OCI-LY1 (cell line): Measurements from ENCODE around the gene PROCR.

ENCODE experiments used
- H2AFZ ChIP-seq: fragments of 200-600 bp; sonication (generic), shearing (Covaris generic); 2 replicates; pipeline ENCODE4 v1.6.0; 2014; ENCODE audit warnings: antibody characterized with exemption, mild to moderate bottlenecking, low read length
- H3F3A ChIP-seq: fragments of 200-600 bp; sonication (generic), shearing (Covaris generic); 2 replicates; pipeline ENCODE4 v1.6.0; 2014; ENCODE audit warnings: mild to moderate bottlenecking, antibody characterized with exemption, low read length, moderate library complexity; ENCODE audit not compliant: insufficient read depth
- H3K27ac ChIP-seq: fragments of 200-600 bp; sonication (generic); 2 replicates; pipeline ENCODE4 v1.5.1; 2014; ENCODE audit warnings: low read length, mixed run types, mild to moderate bottlenecking, low read depth; ENCODE audit not compliant: poor library complexity, severe bottlenecking
- H3K27me3 ChIP-seq: fragments of 200-600 bp; sonication (generic); 2 replicates; pipeline ENCODE4 v1.6.0; 2014; ENCODE audit warnings: antibody characterized with exemption, mild to moderate bottlenecking, low read length, moderate library complexity; ENCODE audit not compliant: insufficient read depth
- H3K36me3 ChIP-seq: fragments of 200-600 bp; sonication (generic); 2 replicates; pipeline ENCODE4 v1.6.1; 2014; ENCODE audit warnings: mild to moderate bottlenecking, antibody characterized with exemption, low read length, moderate library complexity, mixed read lengths; ENCODE audit not compliant: insufficient read depth
- H3K4me1 ChIP-seq: fragments of 200-600 bp; sonication (generic); 2 replicates; pipeline ENCODE4 v1.5.1; 2014; ENCODE audit warnings: mild to moderate bottlenecking, low read length, moderate library complexity; ENCODE audit not compliant: insufficient read depth, severe bottlenecking
- H3K4me2 ChIP-seq: fragments of 200-600 bp; sonication (generic), shearing (Covaris generic); 2 replicates; pipeline ENCODE4 v1.6.1; 2014; ENCODE audit warnings: low read length
- H3K4me3 ChIP-seq: fragments of 200-600 bp; sonication (generic); 2 replicates; pipeline ENCODE4 v1.5.1; 2014; ENCODE audit warnings: low read length, low read depth, mild to moderate bottlenecking, mixed read lengths; ENCODE audit not compliant: poor library complexity, severe bottlenecking
- H3K79me2 ChIP-seq: fragments of 200-600 bp; shearing (Covaris generic); 2 replicates; pipeline ENCODE4 v1.6.1; 2016; ENCODE audit warnings: mixed run types, low read length, mixed read lengths; ENCODE audit not compliant: insufficient read depth
- H3K9ac ChIP-seq: fragments of 200-600 bp; sonication (generic), shearing (Covaris generic); 2 replicates; pipeline ENCODE4 v1.6.1; 2014; ENCODE audit warnings: mild to moderate bottlenecking, low read length, mixed read lengths
- H3K9me2 ChIP-seq: fragments of 200-600 bp; sonication (generic), shearing (Covaris generic); 2 replicates; pipeline ENCODE4 v1.6.1; 2014; ENCODE audit warnings: low read depth, mild to moderate bottlenecking, low read length, mixed read lengths
- H3K9me3 ChIP-seq: fragments of 200-600 bp; shearing (Covaris generic); 2 replicates; pipeline ENCODE4 v1.6.1; 2014; ENCODE audit warnings: low read length, mixed read lengths
- H4K20me1 ChIP-seq: fragments of 200-600 bp; sonication (generic), shearing (Covaris generic); 2 replicates; pipeline ENCODE4 v1.6.0; 2016; ENCODE audit warnings: mild to moderate bottlenecking, low read length; ENCODE audit not compliant: insufficient read depth
- CTCF ChIP-seq: fragments of 200-600 bp; sonication (generic), shearing (Covaris generic); IDR thresholded peaks from 2 replicates; pipeline ENCODE4 v1.5.1; 2017; ENCODE audit warnings: mild to moderate bottlenecking, antibody characterized with exemption, low read length, moderate library complexity, mixed read lengths
- EZH2 ChIP-seq: fragments of 200-600 bp; sonication (generic), shearing (Covaris generic); IDR thresholded peaks from 2 replicates; pipeline ENCODE4 v1.8.0; 2017; ENCODE audit warnings: borderline replicate concordance, mixed run types, mild to moderate bottlenecking, antibody characterized with exemption, low read length, moderate library complexity, mixed read lengths

Gene PROCR

DNA sequence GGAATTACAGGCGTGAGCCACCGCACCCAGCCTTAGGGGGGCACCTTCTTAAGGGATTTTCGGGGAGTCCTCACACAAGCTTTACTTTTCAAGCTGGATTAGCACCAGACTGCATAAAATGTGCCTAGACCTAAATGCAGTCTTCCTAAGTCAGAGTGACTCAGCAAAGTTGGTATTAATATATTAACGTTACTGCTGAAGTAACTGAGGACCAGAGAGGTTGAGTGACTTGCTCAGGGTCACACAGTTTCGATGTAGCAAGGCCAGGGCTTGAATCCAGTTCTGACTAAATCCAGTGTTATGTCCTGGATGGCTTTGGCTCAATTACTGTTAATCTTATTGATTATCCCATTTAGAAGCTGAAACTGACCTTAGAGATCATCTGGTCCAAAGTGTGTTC is 38.1 kb upstream of the PROCR start:
- no peak overlapping the region for H3K9ac ChIP-seq
- no peaks in the 10 kb centered on the region for H4K20me1 ChIP-seq
- H3K4me2 ChIP-seq, result no peak overlapping the region
- no peak overlapping the region for H3K4me3 ChIP-seq
- no peaks in the 10 kb centered on the region for H3F3A ChIP-seq
- no peaks in the 10 kb centered on the region for H3K9me2 ChIP-seq
- no peak for TF ChIP-seq EZH2
- TF ChIP-seq CTCF, result no peak
- H3K4me1 ChIP-seq, result no peaks in the 10 kb centered on the region
- no peaks in the 10 kb centered on the region for H3K79me2 ChIP-seq
- H2AFZ ChIP-seq, result no peak overlapping the region
- no peaks in the 10 kb centered on the region for H3K27me3 ChIP-seq
- H3K9me3 ChIP-seq, result no peaks in the 10 kb centered on the region
- H3K27ac ChIP-seq, result no peak overlapping the region
- peaks cover 33% of the 10 kb centered on the region; the same call in 1 of the 2 replicates for H3K36me3 ChIP-seq

GRCh38 chr20:35134472-35134871 is 37.4 kb upstream of the PROCR start:
- H3K27ac ChIP-seq, result no peak overlapping the region
- H2AFZ ChIP-seq, result no peak overlapping the region
- TF ChIP-seq EZH2 (no peak), CTCF (no peak)
- H3K9ac ChIP-seq, result no peak overlapping the region
- no peaks in the 10 kb centered on the region for H3K4me1 ChIP-seq
- H3K27me3 ChIP-seq, result no peaks in the 10 kb centered on the region
- H3K79me2 ChIP-seq, result no peaks in the 10 kb centered on the region
- H3K4me3 ChIP-seq, result no peak overlapping the region
- no peak overlapping the region for H3K4me2 ChIP-seq
- no peaks in the 10 kb centered on the region for H3K9me2 ChIP-seq
- H3K36me3 ChIP-seq, result peaks cover 34% of the 10 kb centered on the region; the same call in 1 of the 2 replicates
- H3K9me3 ChIP-seq, result no peaks in the 10 kb centered on the region
- H4K20me1 ChIP-seq, result no peaks in the 10 kb centered on the region
- no peaks in the 10 kb centered on the region for H3F3A ChIP-seq

DNA sequence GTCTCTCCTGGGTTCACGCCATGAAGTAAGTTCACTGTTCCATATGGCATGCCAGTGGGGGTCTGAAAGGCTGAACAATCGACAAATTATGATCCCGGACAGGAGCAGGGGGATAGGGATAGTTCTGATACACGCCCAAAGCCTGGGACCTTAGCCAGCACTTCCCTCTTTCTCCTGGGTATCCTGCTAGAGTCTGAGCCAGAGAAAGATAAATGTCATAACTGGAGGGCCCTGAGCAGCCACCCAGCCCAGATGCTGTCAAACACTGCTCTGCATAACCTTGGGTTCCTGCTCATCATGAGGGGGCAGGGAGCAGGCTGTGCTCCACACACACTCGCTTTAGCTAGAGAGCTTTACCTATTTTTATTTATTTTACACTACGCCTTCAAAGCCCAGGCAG is 37.0 kb upstream of the PROCR start:
- no peaks in the 10 kb centered on the region for H3K9me3 ChIP-seq
- no peak for TF ChIP-seq CTCF
- H4K20me1 ChIP-seq, result no peaks in the 10 kb centered on the region
- H3K27ac ChIP-seq, result no peak overlapping the region
- H3K36me3 ChIP-seq, result peaks cover 36% of the 10 kb centered on the region; the same call in 1 of the 2 replicates
- no peaks in the 10 kb centered on the region for H3K79me2 ChIP-seq
- H3F3A ChIP-seq, result no peaks in the 10 kb centered on the region
- no peaks in the 10 kb centered on the region for H3K27me3 ChIP-seq
- H3K4me3 ChIP-seq, result no peak overlapping the region
- no peak overlapping the region for H3K9ac ChIP-seq
- no peak overlapping the region for H2AFZ ChIP-seq
- H3K4me1 ChIP-seq, result no peaks in the 10 kb centered on the region
- no peak overlapping the region for H3K4me2 ChIP-seq
- H3K9me2 ChIP-seq, result no peaks in the 10 kb centered on the region
